T-helper 1 cell treated with Interleukin-12 subunit alpha and Interleukin-12 subunit beta and Interleukin-4 antibody, amounts not matched to agents 30 μg/mL and 1 μg/mL, for 36 hours (primary cell): ENCODE measurements around the gene TMEM141.
A peak's percentile ranks its signal among the peaks of the same experiment; 100 is the strongest.

Experiments
- H3K27ac Mint-ChIP-seq: one replicate; pipeline ENCODE4 v1.8.0; 2021; ENCODE audit warnings: mild to moderate bottlenecking, mixed read lengths
- H3K27me3 Mint-ChIP-seq: one replicate; pipeline ENCODE4 v1.8.0; 2021; ENCODE audit warnings: low read depth, mixed read lengths
- H3K36me3 Mint-ChIP-seq: one replicate; pipeline ENCODE4 v1.8.0; 2021; ENCODE audit warnings: low read depth, mixed read lengths
- H3K4me1 Mint-ChIP-seq: one replicate; pipeline ENCODE4 v1.8.0; 2021; ENCODE audit warnings: low read depth, mixed read lengths
- H3K4me3 Mint-ChIP-seq: one replicate; pipeline ENCODE4 v1.8.0; 2021; ENCODE audit warnings: mild to moderate bottlenecking, moderate library complexity, mixed read lengths
- H3K9me3 Mint-ChIP-seq: one replicate; pipeline ENCODE4 v1.8.0; 2021; ENCODE audit warnings: mixed read lengths

TMEM141 gene

GRCh38 chr9:136804509-136805206, 13.5 kb downstream of the TMEM141 start:
- Mint-ChIP-seq H3K4me1 (peaks cover 26% of the 10 kb centered on the region), H3K4me3 (no peak overlapping the region)

GRCh38 chr9:136805207-136805740, 14.1 kb downstream of the TMEM141 start:
- Mint-ChIP-seq H3K27ac (no peak overlapping the region), H3K4me1 (peaks cover 29% of the 10 kb centered on the region), H3K4me3 (no peak overlapping the region), H3K27me3 (peaks cover 8% of the 10 kb centered on the region), H3K9me3 (no peaks in the 10 kb centered on the region), H3K36me3 (peaks cover 12% of the 10 kb centered on the region)

More at GRCh38 chr9:136804509-136805206, 13.5 kb downstream of the TMEM141 start:
- no peaks in the 10 kb centered on the region for H3K9me3 Mint-ChIP-seq
- peaks cover 11% of the 10 kb centered on the region for H3K27me3 Mint-ChIP-seq
- H3K27ac Mint-ChIP-seq = no peak overlapping the region
- H3K36me3 Mint-ChIP-seq = peaks cover 7% of the 10 kb centered on the region

- peaks cover 25% of the 10 kb centered on the region for H3K4me1 Mint-ChIP-seq
- peaks cover 4% of the 10 kb centered on the region for H3K27me3 Mint-ChIP-seq
- H3K36me3 Mint-ChIP-seq = peaks cover 14% of the 10 kb centered on the region
- H3K4me3 Mint-ChIP-seq = peak overlapping the region; percentile 87
- H3K9me3 Mint-ChIP-seq = no peaks in the 10 kb centered on the region
- H3K27ac Mint-ChIP-seq = peak overlapping the region; percentile 80
Measured at GRCh38 chr9:136806067-136806466, 14.9 kb downstream of the TMEM141 start.

GRCh38 chr9:136806631-136807201, 15.6 kb downstream of the TMEM141 start:
- no peaks in the 10 kb centered on the region for H3K9me3 Mint-ChIP-seq
- H3K27me3 Mint-ChIP-seq = peaks cover 4% of the 10 kb centered on the region
- peaks cover 14% of the 10 kb centered on the region for H3K36me3 Mint-ChIP-seq
- peak overlapping the region; percentile 80 for H3K27ac Mint-ChIP-seq
- peak overlapping the region; percentile 87 for H3K4me3 Mint-ChIP-seq
- peaks cover 22% of the 10 kb centered on the region for H3K4me1 Mint-ChIP-seq

GRCh38 chr9:136807281-136808074, 16.3 kb downstream of the TMEM141 start, which contains the start of gene RABL6:
TSS of gene RABL6 (plus strand) at chr9:136807948. CDS start at chr9:136808197, 249 bp downstream.
- Mint-ChIP-seq H3K36me3 (peaks cover 14% of the 10 kb centered on the region), H3K4me1 (peaks cover 23% of the 10 kb centered on the region), H3K27me3 (no peaks in the 10 kb centered on the region), H3K9me3 (no peaks in the 10 kb centered on the region), H3K4me3 (peak within 1 kb of the TSS; percentile 87), H3K27ac (peak within 1 kb of the TSS; percentile 87)

- Mint-ChIP-seq H3K27me3 (no peaks in the 10 kb centered on the region), H3K4me3 (peak overlapping the region; percentile 85), H3K4me1 (peaks cover 30% of the 10 kb centered on the region), H3K27ac (peak overlapping the region; percentile 71), H3K36me3 (peaks cover 21% of the 10 kb centered on the region), H3K9me3 (no peaks in the 10 kb centered on the region)
Measured at GRCh38 chr9:136808075-136808805, 17.1 kb downstream of the TMEM141 start.

- Mint-ChIP-seq H3K36me3 (peaks cover 26% of the 10 kb centered on the region), H3K27me3 (no peaks in the 10 kb centered on the region), H3K27ac (peak overlapping the region; percentile 71), H3K4me1 (peaks cover 35% of the 10 kb centered on the region), H3K4me3 (peak overlapping the region; percentile 85), H3K9me3 (no peaks in the 10 kb centered on the region)
Measured at GRCh38 chr9:136808806-136809158, 17.6 kb downstream of the TMEM141 start.

GRCh38 chr9:136814725-136815421, 23.7 kb downstream of the TMEM141 start:
- Mint-ChIP-seq H3K27me3 (no peaks in the 10 kb centered on the region), H3K27ac (peak overlapping the region; percentile 27), H3K4me1 (peaks cover 26% of the 10 kb centered on the region), H3K9me3 (no peaks in the 10 kb centered on the region), H3K36me3 (peaks cover 37% of the 10 kb centered on the region), H3K4me3 (no peak overlapping the region)

- Mint-ChIP-seq H3K4me1 (peaks cover 22% of the 10 kb centered on the region), H3K36me3 (peaks cover 34% of the 10 kb centered on the region), H3K27me3 (no peaks in the 10 kb centered on the region), H3K4me3 (no peak overlapping the region), H3K27ac (no peak overlapping the region), H3K9me3 (no peaks in the 10 kb centered on the region)
Measured at GRCh38 chr9:136815422-136815782, 24.3 kb downstream of the TMEM141 start.

GRCh38 chr9:136820971-136821825, 30.1 kb downstream of the TMEM141 start:
- Mint-ChIP-seq H3K27me3 (no peaks in the 10 kb centered on the region), H3K4me3 (no peak overlapping the region), H3K27ac (no peak overlapping the region)

GRCh38 chr9:136821826-136822544, 30.8 kb downstream of the TMEM141 start:
- Mint-ChIP-seq H3K27ac (no peak overlapping the region), H3K4me3 (no peak overlapping the region), H3K36me3 (peaks cover 2% of the 10 kb centered on the region), H3K9me3 (no peaks in the 10 kb centered on the region), H3K27me3 (no peaks in the 10 kb centered on the region), H3K4me1 (peaks cover 4% of the 10 kb centered on the region)

More at GRCh38 chr9:136820971-136821825, 30.1 kb downstream of the TMEM141 start:
- Mint-ChIP-seq H3K36me3 (peaks cover 6% of the 10 kb centered on the region), H3K9me3 (no peaks in the 10 kb centered on the region), H3K4me1 (peaks cover 4% of the 10 kb centered on the region)

GRCh38 chr9:136823136-136824046, 32.2 kb downstream of the TMEM141 start:
- Mint-ChIP-seq H3K9me3 (no peaks in the 10 kb centered on the region), H3K27ac (no peak overlapping the region), H3K36me3 (peaks cover 1% of the 10 kb centered on the region), H3K4me1 (peaks cover 4% of the 10 kb centered on the region), H3K27me3 (no peaks in the 10 kb centered on the region), H3K4me3 (no peak overlapping the region)
